Measurements from ENCODE around the gene MPST.

Gene MPST

DNA sequence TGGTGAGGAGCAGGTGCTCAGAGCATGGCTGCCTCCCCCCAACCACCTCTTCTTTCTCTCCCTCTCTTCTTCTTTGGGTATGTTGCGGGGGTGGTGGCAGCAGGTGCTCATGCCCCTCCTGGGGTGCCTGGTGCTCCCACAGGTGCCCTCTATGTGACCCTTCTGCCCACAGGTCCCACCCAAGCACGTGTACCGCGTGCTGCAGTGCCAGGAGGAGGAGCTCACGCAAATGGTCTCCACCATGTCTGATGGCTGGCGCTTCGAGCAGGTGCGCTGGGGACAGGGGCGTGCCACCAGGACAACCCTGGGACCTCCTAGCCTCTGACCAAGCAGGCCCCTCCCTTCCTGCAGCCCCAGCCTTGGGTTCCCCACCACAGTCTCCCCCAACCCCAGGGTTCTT is 37.7 kb downstream of the MPST start:
- no peak overlapping the region for H3K27ac ChIP-seq (ENCODE audit: low read depth, low read length)
- no peaks in the 10 kb centered on the region for H3F3A ChIP-seq (ENCODE audit: control insufficient read depth, insufficient read depth)
- H3K4me2 ChIP-seq (ENCODE audit: low read length) = no peak overlapping the region
- H3K4me1 ChIP-seq (ENCODE audit: control insufficient read depth, low read length) = peaks cover 5% of the 10 kb centered on the region
- H3K79me2 ChIP-seq (ENCODE audit: control insufficient read depth, low read length) = no peaks in the 10 kb centered on the region
- H3K9me3 ChIP-seq (ENCODE audit: control insufficient read depth, insufficient read depth, low read length) = no peaks in the 10 kb centered on the region
- H3K36me3 ChIP-seq (ENCODE audit: control insufficient read depth, low read length) = no peaks in the 10 kb centered on the region
- no peaks in the 10 kb centered on the region for H4K20me1 ChIP-seq (ENCODE audit: control insufficient read depth, insufficient read depth, low read depth, low read length)
- H3K4me3 ChIP-seq (ENCODE audit: low read length) = no peak overlapping the region
- TF ChIP-seq EZH2phosphoT487 (IDR thresholded peaks at IDR 0.05; ENCODE audit: borderline replicate concordance, low read length) = no peak
- TF ChIP-seq, protein P1, sequence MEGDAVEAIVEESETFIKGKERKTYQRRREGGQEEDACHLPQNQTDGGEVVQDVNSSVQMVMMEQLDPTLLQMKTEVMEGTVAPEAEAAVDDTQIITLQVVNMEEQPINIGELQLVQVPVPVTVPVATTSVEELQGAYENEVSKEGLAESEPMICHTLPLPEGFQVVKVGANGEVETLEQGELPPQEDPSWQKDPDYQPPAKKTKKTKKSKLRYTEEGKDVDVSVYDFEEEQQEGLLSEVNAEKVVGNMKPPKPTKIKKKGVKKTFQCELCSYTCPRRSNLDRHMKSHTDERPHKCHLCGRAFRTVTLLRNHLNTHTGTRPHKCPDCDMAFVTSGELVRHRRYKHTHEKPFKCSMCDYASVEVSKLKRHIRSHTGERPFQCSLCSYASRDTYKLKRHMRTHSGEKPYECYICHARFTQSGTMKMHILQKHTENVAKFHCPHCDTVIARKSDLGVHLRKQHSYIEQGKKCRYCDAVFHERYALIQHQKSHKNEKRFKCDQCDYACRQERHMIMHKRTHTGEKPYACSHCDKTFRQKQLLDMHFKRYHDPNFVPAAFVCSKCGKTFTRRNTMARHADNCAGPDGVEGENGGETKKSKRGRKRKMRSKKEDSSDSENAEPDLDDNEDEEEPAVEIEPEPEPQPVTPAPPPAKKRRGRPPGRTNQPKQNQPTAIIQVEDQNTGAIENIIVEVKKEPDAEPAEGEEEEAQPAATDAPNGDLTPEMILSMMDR (IDR thresholded peaks at IDR 0.05; ENCODE audit: low read depth, low read length, poor library complexity, severe bottlenecking) = no peak
- no peaks in the 10 kb centered on the region for H3K27me3 ChIP-seq (ENCODE audit: control insufficient read depth, low read length)
- no peaks in the 10 kb centered on the region for H3K9me2 ChIP-seq (replicated peaks; ENCODE audit: control insufficient read depth, low read length)

GRCh38 chr22:37057796-37058510 is 38.4 kb downstream of the MPST start:
- H3K79me2 ChIP-seq (ENCODE audit: control insufficient read depth, low read length) = no peaks in the 10 kb centered on the region
- H3K27ac ChIP-seq (ENCODE audit: low read depth, low read length) = no peak overlapping the region
- H3K9me3 ChIP-seq (ENCODE audit: control insufficient read depth, insufficient read depth, low read length) = no peaks in the 10 kb centered on the region
- no peaks in the 10 kb centered on the region for H3F3A ChIP-seq (ENCODE audit: control insufficient read depth, insufficient read depth)
- H3K4me1 ChIP-seq (ENCODE audit: control insufficient read depth, low read length) = no peaks in the 10 kb centered on the region
- no peak overlapping the region for H3K4me2 ChIP-seq (ENCODE audit: low read length)
- no peaks in the 10 kb centered on the region for H3K27me3 ChIP-seq (ENCODE audit: control insufficient read depth, low read length)
- TF ChIP-seq, protein P1 (IDR thresholded peaks at IDR 0.05; ENCODE audit: low read depth, low read length, poor library complexity, severe bottlenecking) = no peak
- no peak for TF ChIP-seq EZH2phosphoT487 (IDR thresholded peaks at IDR 0.05; ENCODE audit: borderline replicate concordance, low read length)
- no peaks in the 10 kb centered on the region for H3K9me2 ChIP-seq (replicated peaks; ENCODE audit: control insufficient read depth, low read length)
- H3K4me3 ChIP-seq (ENCODE audit: low read length) = no peak overlapping the region
- H4K20me1 ChIP-seq (ENCODE audit: control insufficient read depth, insufficient read depth, low read depth, low read length) = no peaks in the 10 kb centered on the region
- no peaks in the 10 kb centered on the region for H3K36me3 ChIP-seq (ENCODE audit: control insufficient read depth, low read length)

- no peaks in the 10 kb centered on the region for H3K4me1 ChIP-seq (ENCODE audit: control insufficient read depth, low read length)
- H3K4me3 ChIP-seq (ENCODE audit: low read length) = no peak overlapping the region
- no peaks in the 10 kb centered on the region for H4K20me1 ChIP-seq (ENCODE audit: control insufficient read depth, insufficient read depth, low read depth, low read length)
- no peak overlapping the region for H3K4me2 ChIP-seq (ENCODE audit: low read length)
- no peaks in the 10 kb centered on the region for H3K9me2 ChIP-seq (replicated peaks; ENCODE audit: control insufficient read depth, low read length)
- H3F3A ChIP-seq (ENCODE audit: control insufficient read depth, insufficient read depth) = no peaks in the 10 kb centered on the region
- H3K36me3 ChIP-seq (ENCODE audit: control insufficient read depth, low read length) = no peaks in the 10 kb centered on the region
- no peak overlapping the region for H3K27ac ChIP-seq (ENCODE audit: low read depth, low read length)
- no peaks in the 10 kb centered on the region for H3K27me3 ChIP-seq (ENCODE audit: control insufficient read depth, low read length)
- H3K9me3 ChIP-seq (ENCODE audit: control insufficient read depth, insufficient read depth, low read length) = no peaks in the 10 kb centered on the region
- TF ChIP-seq, protein P1 (IDR thresholded peaks at IDR 0.05; ENCODE audit: low read depth, low read length, poor library complexity, severe bottlenecking) = no peak
- no peaks in the 10 kb centered on the region for H3K79me2 ChIP-seq (ENCODE audit: control insufficient read depth, low read length)
Measured at GRCh38 chr22:37058917-37059701, 39.6 kb downstream of the MPST start.
